HCT116 (cell line): ENCODE data around the gene MAN1A1. TPM values are rescaled to one million over a fixed set of nuclear protein-coding genes. Genes with fewer than 3 reads are reported as not detected.

Experiments used
- ATAC-seq: fragments of 200-7000 bp; cut with Tn5 transposase; 2 replicates; pipeline ENCODE4 v1.9.1; 2020; ENCODE audit warnings: mild to moderate bottlenecking, moderate library complexity
- BruUV-seq: library from RNA; stranded (reverse); fragments of 400-500 nt; replicated peaks from 2 replicates; lab custom pipeline; 2021; lab: Mats Ljungman, UMichigan
- CTCF ChIA-PET: fragments of 300-600 bp; sonication (Branson Sonifier 250); formaldehyde crosslinking; loops from one replicate; lab custom pipeline; 2021; ENCODE audit warnings: antibody characterized with exemption; lab: Charles Lee
- POLR2A ChIA-PET: fragments of 300-600, 350-600 bp; sonication (Branson Sonifier 250); formaldehyde crosslinking; loops from one replicate; lab custom pipeline; 2021; ENCODE audit warnings: antibody characterized with exemption; lab: Charles Lee
- RAD21 ChIA-PET, 2 experiments: fragments of 300-600 bp; sonication (Branson Sonifier 250); formaldehyde crosslinking; loops; one replicate each; lab custom pipeline; 2023; ENCODE audit warnings: low total read pairs in 2 of 2; ENCODE audit not compliant: uncharacterized antibody in 2 of 2, unreplicated experiment in 2 of 2, low non-redundant PET in 1 of 2; lab: Charles Lee
- DNase-seq: peaks from one replicate; pipeline ENCODE4 v3.0.0-alpha.2; 2010; ENCODE audit warnings: low read depth, low spot score
- H2AFZ ChIP-seq: fragments of 200-600 bp; shearing (Covaris generic), sonication (generic); 2 replicates; pipeline ENCODE4 v1.6.1; 2017; ENCODE audit warnings: low read depth, mixed run types, mixed read lengths, antibody characterized with exemption, low read length; ENCODE audit not compliant: poor library complexity, severe bottlenecking
- H3K27ac ChIP-seq: 2 replicates; pipeline ENCODE4 v1.5.1; 2012; ENCODE audit warnings: low read depth, low read length
- H3K27me3 ChIP-seq: fragments of 200-600 bp; sonication (generic); 2 replicates; pipeline ENCODE4 v1.6.1; 2016; ENCODE audit warnings: mixed run types, low read length, mixed read lengths; ENCODE audit not compliant: insufficient read depth
- H3K36me3 ChIP-seq, 2 experiments: fragments of 200-500 bp in 1 of 2; fragments of 200-600 bp in 1 of 2; sonication (Bioruptor generic) in 1 of 2; sonication (generic) in 1 of 2; 2 replicates each; pipeline versions ENCODE4 v1.5.1 to v1.6.1; 2014 to 2016; ENCODE audit warnings: low read length in 2 of 2, inconsistent platforms in 1 of 2, mixed read lengths in 1 of 2, mixed run types in 1 of 2; ENCODE audit not compliant: insufficient read depth in 2 of 2, control insufficient read depth in 1 of 2
- H3K4me1 ChIP-seq, 2 experiments: fragments of 200-600 bp in 1 of 2; sonication (generic) in 1 of 2; 2 replicates each; pipeline versions ENCODE4 v1.5.1 to v1.6.1; 2012 to 2017; ENCODE audit warnings: low read length in 2 of 2, inconsistent platforms in 1 of 2, mild to moderate bottlenecking in 1 of 2, mixed read lengths in 1 of 2, mixed run types in 1 of 2, moderate library complexity in 1 of 2; ENCODE audit not compliant: insufficient read depth in 2 of 2, control insufficient read depth in 1 of 2
- H3K4me2 ChIP-seq: fragments of 200-600 bp; sonication (generic); 2 replicates; pipeline ENCODE4 v1.6.1; 2017; ENCODE audit warnings: mixed run types, low read length, mixed read lengths
- H3K4me3 ChIP-seq, 2 experiments: fragments of 200-600 bp in 1 of 2; sonication (generic) in 1 of 2; replicated peaks in 1 of 2; 2 replicates each; pipeline ENCODE4 v1.5.1; 2011 to 2016; ENCODE audit warnings: low read length in 2 of 2, control low read depth in 1 of 2, low read depth in 1 of 2, mild to moderate bottlenecking in 1 of 2, mixed read lengths in 1 of 2, mixed run types in 1 of 2
- H3K79me2 ChIP-seq: fragments of 200-600 bp; sonication (generic); 2 replicates; pipeline ENCODE4 v1.6.1; 2017; ENCODE audit warnings: mild to moderate bottlenecking, mixed run types, low read length, moderate library complexity, mixed read lengths; ENCODE audit not compliant: insufficient read depth
- H3K9ac ChIP-seq: fragments of 200-600 bp; sonication (generic); 2 replicates; pipeline ENCODE4 v1.6.1; 2016; ENCODE audit warnings: low read length, mixed read lengths
- H3K9me2 ChIP-seq: fragments of 200-600 bp; sonication (generic), shearing (Covaris generic); 2 replicates; pipeline ENCODE4 v1.6.1; 2017; ENCODE audit warnings: mixed run types, mild to moderate bottlenecking, moderate library complexity; ENCODE audit not compliant: insufficient read depth
- H3K9me3 ChIP-seq, 2 experiments: fragments of 200-500 bp in 1 of 2; fragments of 200-600 bp in 1 of 2; sonication (Bioruptor generic) in 1 of 2; sonication (generic) in 1 of 2; 2 replicates each; pipeline ENCODE4 v1.6.1; 2014 to 2017; ENCODE audit warnings: low read length in 2 of 2, mixed read lengths in 2 of 2, inconsistent platforms in 1 of 2, low read depth in 1 of 2, mild to moderate bottlenecking in 1 of 2, mixed run types in 1 of 2, moderate library complexity in 1 of 2; ENCODE audit not compliant: control insufficient read depth in 1 of 2, insufficient read depth in 1 of 2
- H4K20me1 ChIP-seq: fragments of 200-600 bp; sonication (generic), shearing (Covaris generic); 2 replicates; pipeline ENCODE4 v1.6.1; 2017; ENCODE audit warnings: mixed run types, mild to moderate bottlenecking, moderate library complexity; ENCODE audit not compliant: insufficient read depth
- CBX3 ChIP-seq: IDR thresholded peaks from 2 replicates; pipeline ENCODE4 v1.6.1; 2012; ENCODE audit warnings: low read depth
- EGR1 ChIP-seq: IDR thresholded peaks from 2 replicates; pipeline ENCODE4 v1.6.1; 2012; ENCODE audit warnings: low read depth
- ELF1 ChIP-seq: IDR thresholded peaks from 2 replicates; pipeline ENCODE4 v1.6.1; 2012; ENCODE audit warnings: low read depth, borderline replicate concordance
- SIN3A ChIP-seq: IDR thresholded peaks from 2 replicates; pipeline ENCODE4 v1.6.1; 2012; ENCODE audit warnings: low read depth
- SRF ChIP-seq: IDR thresholded peaks from 2 replicates; pipeline ENCODE4 v1.6.1; 2012; ENCODE audit warnings: low read depth
- TCF7L2 ChIP-seq: IDR thresholded peaks from 2 replicates; pipeline ENCODE4 v1.7.0; 2011; ENCODE audit warnings: borderline replicate concordance, inconsistent platforms; ENCODE audit not compliant: insufficient read depth, insufficient read length; ENCODE audit errors: extremely low read depth
- YY1 ChIP-seq: IDR thresholded peaks from 2 replicates; pipeline ENCODE4 v1.6.1; 2011; ENCODE audit warnings: low read length, low read depth, moderate library complexity, mild to moderate bottlenecking; ENCODE audit not compliant: insufficient replicate concordance; ENCODE audit errors: extremely low read depth
- ZFX ChIP-seq: fragments of 450-650 bp; IDR thresholded peaks from 2 replicates; pipeline ENCODE4 v1.6.1; 2017
- intact Hi-C: fragments of 100-400 bp; cut with micrococcal nuclease; formaldehyde crosslinking; loops from 2 replicates; pipeline ENCODE4 v1.10.0; 2022
- total RNA-seq: library from RNA; stranded (reverse); gene quantifications from one replicate; pipeline ENCODE4 v1.2.1, GENCODE V29; 2021; ENCODE audit not compliant: unreplicated experiment
- TF ChIP-seq, protein P1 (sequence below), 3 experiments: fragments of 200-600 bp in 1 of 3; sonication (generic) in 1 of 3; IDR thresholded peaks in 2 of 3; conservative IDR thresholded peaks in 1 of 3; 2 replicates each; pipeline ENCODE4 v1.5.1; 2012 to 2017; ENCODE audit warnings: low read depth in 2 of 3, low read length in 2 of 3, antibody characterized with exemption in 1 of 3, borderline replicate concordance in 1 of 3, control low read depth in 1 of 3, mild to moderate bottlenecking in 1 of 3, mixed read lengths in 1 of 3, mixed run types in 1 of 3, moderate library complexity in 1 of 3; ENCODE audit not compliant: insufficient read depth in 1 of 3
- TF ChIP-seq, protein P2 (sequence below): IDR thresholded peaks from 2 replicates; pipeline ENCODE4 v1.6.1; 2012; ENCODE audit warnings: low read depth
- TF ChIP-seq, protein P3 (sequence below): IDR thresholded peaks from 2 replicates; pipeline ENCODE4 v1.6.1; 2011; ENCODE audit warnings: mild to moderate bottlenecking, low read length, moderate library complexity; ENCODE audit not compliant: insufficient replicate concordance; ENCODE audit errors: extremely low read depth
- TF ChIP-seq, protein P4 (sequence below): IDR thresholded peaks from 2 replicates; pipeline ENCODE4 v1.6.1; 2012

Gene MAN1A1
- total RNA-seq, 1 experiment from 2014 or later = 46.0 TPM

DNA sequence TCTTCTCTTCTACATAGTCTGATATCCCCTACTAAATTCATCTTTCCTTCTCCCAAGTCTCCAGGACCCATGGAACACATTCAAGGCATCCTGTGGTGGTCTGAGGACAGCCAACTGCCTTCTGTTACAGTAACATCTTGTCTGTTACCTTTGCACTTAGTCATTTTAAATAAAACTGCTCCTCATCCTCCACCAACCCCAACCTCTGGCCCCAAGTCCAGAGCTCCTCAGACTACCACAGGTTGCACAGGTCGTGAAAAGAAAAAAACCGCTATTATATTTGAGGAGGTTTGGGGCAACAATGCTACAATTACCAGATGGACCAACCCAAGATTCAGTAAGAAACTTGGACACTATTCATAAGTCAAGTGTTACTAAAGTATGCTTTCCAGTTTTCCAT, 49.9 kb downstream of the MAN1A1 start:
- no peaks in the 10 kb centered on the region for H3K79me2 ChIP-seq
- CTCF ChIA-PET = no interaction called here
- no peak overlapping the region for H3K4me2 ChIP-seq
- H3K27me3 ChIP-seq = no peaks in the 10 kb centered on the region
- no peak overlapping the region for H3K27ac ChIP-seq
- no peaks in the 10 kb centered on the region; the same call in 1 of the 2 replicates for H3K9me2 ChIP-seq
- RAD21 ChIA-PET = no interaction called here
- intact Hi-C loops = no loop called here
- H3K36me3 ChIP-seq = peaks cover 2 to 19% of the 10 kb centered on the region in 2 experiments; a peak in 2 of 4 replicates
- TF ChIP-seq ELF1 (no peak), SIN3A (no peak), TCF7L2 (no peak), EGR1 (no peak), ZFX (no peak), SRF (no peak), CBX3 (no peak), YY1 (no peak)
- TF ChIP-seq, protein P1, sequence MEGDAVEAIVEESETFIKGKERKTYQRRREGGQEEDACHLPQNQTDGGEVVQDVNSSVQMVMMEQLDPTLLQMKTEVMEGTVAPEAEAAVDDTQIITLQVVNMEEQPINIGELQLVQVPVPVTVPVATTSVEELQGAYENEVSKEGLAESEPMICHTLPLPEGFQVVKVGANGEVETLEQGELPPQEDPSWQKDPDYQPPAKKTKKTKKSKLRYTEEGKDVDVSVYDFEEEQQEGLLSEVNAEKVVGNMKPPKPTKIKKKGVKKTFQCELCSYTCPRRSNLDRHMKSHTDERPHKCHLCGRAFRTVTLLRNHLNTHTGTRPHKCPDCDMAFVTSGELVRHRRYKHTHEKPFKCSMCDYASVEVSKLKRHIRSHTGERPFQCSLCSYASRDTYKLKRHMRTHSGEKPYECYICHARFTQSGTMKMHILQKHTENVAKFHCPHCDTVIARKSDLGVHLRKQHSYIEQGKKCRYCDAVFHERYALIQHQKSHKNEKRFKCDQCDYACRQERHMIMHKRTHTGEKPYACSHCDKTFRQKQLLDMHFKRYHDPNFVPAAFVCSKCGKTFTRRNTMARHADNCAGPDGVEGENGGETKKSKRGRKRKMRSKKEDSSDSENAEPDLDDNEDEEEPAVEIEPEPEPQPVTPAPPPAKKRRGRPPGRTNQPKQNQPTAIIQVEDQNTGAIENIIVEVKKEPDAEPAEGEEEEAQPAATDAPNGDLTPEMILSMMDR (IDR thresholded peaks at IDR 0.05 in 2 of 3, conservative IDR thresholded peaks at IDR 0.05 in 1 of 3; ENCODE audit: borderline replicate concordance in 1 of 3, insufficient read depth in 1 of 3, low read depth in 2 of 3, low read length in 2 of 3) = no peak
- TF ChIP-seq, protein P2, sequence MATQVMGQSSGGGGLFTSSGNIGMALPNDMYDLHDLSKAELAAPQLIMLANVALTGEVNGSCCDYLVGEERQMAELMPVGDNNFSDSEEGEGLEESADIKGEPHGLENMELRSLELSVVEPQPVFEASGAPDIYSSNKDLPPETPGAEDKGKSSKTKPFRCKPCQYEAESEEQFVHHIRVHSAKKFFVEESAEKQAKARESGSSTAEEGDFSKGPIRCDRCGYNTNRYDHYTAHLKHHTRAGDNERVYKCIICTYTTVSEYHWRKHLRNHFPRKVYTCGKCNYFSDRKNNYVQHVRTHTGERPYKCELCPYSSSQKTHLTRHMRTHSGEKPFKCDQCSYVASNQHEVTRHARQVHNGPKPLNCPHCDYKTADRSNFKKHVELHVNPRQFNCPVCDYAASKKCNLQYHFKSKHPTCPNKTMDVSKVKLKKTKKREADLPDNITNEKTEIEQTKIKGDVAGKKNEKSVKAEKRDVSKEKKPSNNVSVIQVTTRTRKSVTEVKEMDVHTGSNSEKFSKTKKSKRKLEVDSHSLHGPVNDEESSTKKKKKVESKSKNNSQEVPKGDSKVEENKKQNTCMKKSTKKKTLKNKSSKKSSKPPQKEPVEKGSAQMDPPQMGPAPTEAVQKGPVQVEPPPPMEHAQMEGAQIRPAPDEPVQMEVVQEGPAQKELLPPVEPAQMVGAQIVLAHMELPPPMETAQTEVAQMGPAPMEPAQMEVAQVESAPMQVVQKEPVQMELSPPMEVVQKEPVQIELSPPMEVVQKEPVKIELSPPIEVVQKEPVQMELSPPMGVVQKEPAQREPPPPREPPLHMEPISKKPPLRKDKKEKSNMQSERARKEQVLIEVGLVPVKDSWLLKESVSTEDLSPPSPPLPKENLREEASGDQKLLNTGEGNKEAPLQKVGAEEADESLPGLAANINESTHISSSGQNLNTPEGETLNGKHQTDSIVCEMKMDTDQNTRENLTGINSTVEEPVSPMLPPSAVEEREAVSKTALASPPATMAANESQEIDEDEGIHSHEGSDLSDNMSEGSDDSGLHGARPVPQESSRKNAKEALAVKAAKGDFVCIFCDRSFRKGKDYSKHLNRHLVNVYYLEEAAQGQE = no peak
- TF ChIP-seq, protein P3, sequence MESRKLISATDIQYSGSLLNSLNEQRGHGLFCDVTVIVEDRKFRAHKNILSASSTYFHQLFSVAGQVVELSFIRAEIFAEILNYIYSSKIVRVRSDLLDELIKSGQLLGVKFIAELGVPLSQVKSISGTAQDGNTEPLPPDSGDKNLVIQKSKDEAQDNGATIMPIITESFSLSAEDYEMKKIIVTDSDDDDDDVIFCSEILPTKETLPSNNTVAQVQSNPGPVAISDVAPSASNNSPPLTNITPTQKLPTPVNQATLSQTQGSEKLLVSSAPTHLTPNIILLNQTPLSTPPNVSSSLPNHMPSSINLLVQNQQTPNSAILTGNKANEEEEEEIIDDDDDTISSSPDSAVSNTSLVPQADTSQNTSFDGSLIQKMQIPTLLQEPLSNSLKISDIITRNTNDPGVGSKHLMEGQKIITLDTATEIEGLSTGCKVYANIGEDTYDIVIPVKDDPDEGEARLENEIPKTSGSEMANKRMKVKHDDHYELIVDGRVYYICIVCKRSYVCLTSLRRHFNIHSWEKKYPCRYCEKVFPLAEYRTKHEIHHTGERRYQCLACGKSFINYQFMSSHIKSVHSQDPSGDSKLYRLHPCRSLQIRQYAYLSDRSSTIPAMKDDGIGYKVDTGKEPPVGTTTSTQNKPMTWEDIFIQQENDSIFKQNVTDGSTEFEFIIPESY = no peak
- TF ChIP-seq, protein P4, sequence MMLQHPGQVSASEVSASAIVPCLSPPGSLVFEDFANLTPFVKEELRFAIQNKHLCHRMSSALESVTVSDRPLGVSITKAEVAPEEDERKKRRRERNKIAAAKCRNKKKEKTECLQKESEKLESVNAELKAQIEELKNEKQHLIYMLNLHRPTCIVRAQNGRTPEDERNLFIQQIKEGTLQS = no peak
- H3K4me1 ChIP-seq = no peaks in the 10 kb centered on the region
- no peaks in the 10 kb centered on the region for H4K20me1 ChIP-seq
- TSS peak; percentile 14 for BruUV-seq
- H3K9me3 ChIP-seq = no peaks in the 10 kb centered on the region
- DNase-seq = no peak
- no peak overlapping the region for H2AFZ ChIP-seq
- POLR2A ChIA-PET = no interaction called here
- H3K9ac ChIP-seq = no peak overlapping the region
- ATAC-seq = no peak
- no peak overlapping the region for H3K4me3 ChIP-seq
